ENCODE results near the gene INSIG2. TPM values are rescaled to one million over a fixed set of nuclear protein-coding genes. Genes with fewer than 3 reads are reported as not detected.
A peak's percentile ranks its signal among the peaks of the same experiment; 100 is the strongest.

The INSIG2 gene
- total RNA-seq, 1 experiment from 2014 or later, result 8.5 TPM

- H4K20me1 ChIP-seq (ENCODE audit: low read length), result no peaks in the 10 kb centered on the region
- no peaks in the 10 kb centered on the region for H3K9me3 ChIP-seq (ENCODE audit: low read length)
- no peak for DNase-seq
- H3K4me3 ChIP-seq (ENCODE audit: low read length), result no peak overlapping the region
- H3K36me3 ChIP-seq (ENCODE audit: low read depth, low read length), result no peaks in the 10 kb centered on the region
- ChIA-PET CTCF (no interaction called here), POLR2A (ENCODE audit: unreplicated experiment) (no interaction called here)
- no peak overlapping the region for H3K27ac ChIP-seq (ENCODE audit: low read length)
- no peaks in the 10 kb centered on the region for H3K79me2 ChIP-seq (ENCODE audit: low read length)
- H3K4me2 ChIP-seq (ENCODE audit: low read length), result no peak overlapping the region
- no peak overlapping the region for H2AFZ ChIP-seq (ENCODE audit: low read length)
- TF ChIP-seq EZH2 (IDR thresholded peaks at IDR 0.05; ENCODE audit: low read length, unreplicated experiment), result no peak
- TF ChIP-seq EZH2phosphoT487 (IDR thresholded peaks at IDR 0.05; ENCODE audit: borderline replicate concordance, low read length), result no peak
- TF ChIP-seq CTCF (conservative IDR thresholded peaks at IDR 0.05; ENCODE audit: low read depth, low read length), result no peak
- 0 out of 2 replicates have a peak, but pooled peaks cover 10% of the 10 kb centered on the region for H3K4me1 ChIP-seq (ENCODE audit: insufficient read depth, low read length)
- no peak for ATAC-seq
- no peaks in the 10 kb centered on the region for H3F3A ChIP-seq (ENCODE audit: low read length, unreplicated experiment)
- no peaks in the 10 kb centered on the region for H3K27me3 ChIP-seq (ENCODE audit: low read length)
- BruUV-seq (replicated peaks), result no TSS peak
- intact Hi-C loops (cut with micrococcal nuclease), result no loop called here
- H3K9me2 ChIP-seq (replicated peaks; ENCODE audit: low read length), result no peaks in the 10 kb centered on the region
- no peak overlapping the region for H3K9ac ChIP-seq (ENCODE audit: low read length)
Measured at GRCh38 chr2:118065015-118065706, 23.1 kb upstream of the INSIG2 start.

- H3K4me3 ChIP-seq (ENCODE audit: low read length), result no peak overlapping the region
- H3F3A ChIP-seq (ENCODE audit: low read length, unreplicated experiment), result no peaks in the 10 kb centered on the region
- H3K9me3 ChIP-seq (ENCODE audit: low read length), result no peaks in the 10 kb centered on the region
- DNase-seq (peak; percentile 49), ATAC-seq (no peak)
- no peaks in the 10 kb centered on the region for H3K36me3 ChIP-seq (ENCODE audit: low read depth, low read length)
- BruUV-seq (replicated peaks), result no TSS peak
- H2AFZ ChIP-seq (ENCODE audit: low read length), result no peak overlapping the region
- CTCF ChIA-PET, result no interaction called here
- H3K4me2 ChIP-seq (ENCODE audit: low read length), result no peak overlapping the region
- TF ChIP-seq EZH2phosphoT487 (IDR thresholded peaks at IDR 0.05; ENCODE audit: borderline replicate concordance, low read length) (no peak), EZH2 (IDR thresholded peaks at IDR 0.05; ENCODE audit: low read length, unreplicated experiment) (no peak)
- H3K9ac ChIP-seq (ENCODE audit: low read length), result no peak overlapping the region
- POLR2A ChIA-PET (ENCODE audit: unreplicated experiment), result no interaction called here
- H4K20me1 ChIP-seq (ENCODE audit: low read length), result no peaks in the 10 kb centered on the region
- H3K79me2 ChIP-seq (ENCODE audit: low read length), result no peaks in the 10 kb centered on the region
- H3K27ac ChIP-seq (ENCODE audit: low read length), result no peak overlapping the region
- no peaks in the 10 kb centered on the region for H3K27me3 ChIP-seq (ENCODE audit: low read length)
- H3K9me2 ChIP-seq (replicated peaks; ENCODE audit: low read length), result no peaks in the 10 kb centered on the region
- intact Hi-C loops (cut with micrococcal nuclease), result no loop called here
- 0 out of 2 replicates have a peak, but pooled peaks cover 10% of the 10 kb centered on the region for H3K4me1 ChIP-seq (ENCODE audit: insufficient read depth, low read length)
Measured at GRCh38 chr2:118065921-118066511, 22.3 kb upstream of the INSIG2 start.

GRCh38 chr2:118077636-118078247, 10.5 kb upstream of the INSIG2 start:
- H3K36me3 ChIP-seq (ENCODE audit: low read depth, low read length), result no peaks in the 10 kb centered on the region
- intact Hi-C loops (cut with micrococcal nuclease), result no loop called here
- H3K9me3 ChIP-seq (ENCODE audit: low read length), result no peaks in the 10 kb centered on the region
- no TSS peak for BruUV-seq (replicated peaks)
- ChIA-PET POLR2A (ENCODE audit: unreplicated experiment) (no interaction called here), CTCF (interaction anchor here (1.2 kb wide), 1 partner anchor 30 kb away, joined by 3 read pairs; no protein-coding TSS in a partner anchor)
- H3K27ac ChIP-seq (ENCODE audit: low read length), result no peak overlapping the region
- TF ChIP-seq EZH2phosphoT487 (IDR thresholded peaks at IDR 0.05; ENCODE audit: borderline replicate concordance, low read length) (no peak), EZH2 (IDR thresholded peaks at IDR 0.05; ENCODE audit: low read length, unreplicated experiment) (no peak), CTCF (conservative IDR thresholded peaks at IDR 0.05; ENCODE audit: low read depth, low read length) (no peak)
- no peaks in the 10 kb centered on the region for H3F3A ChIP-seq (ENCODE audit: low read length, unreplicated experiment)
- H3K4me1 ChIP-seq (ENCODE audit: insufficient read depth, low read length), result peaks cover 6% of the 10 kb centered on the region; the same call in 1 of the 2 replicates
- DNase-seq (no peak), ATAC-seq (no peak)
- no peak overlapping the region for H2AFZ ChIP-seq (ENCODE audit: low read length)
- H4K20me1 ChIP-seq (ENCODE audit: low read length), result no peaks in the 10 kb centered on the region
- no peak overlapping the region for H3K9ac ChIP-seq (ENCODE audit: low read length)
- H3K4me3 ChIP-seq (ENCODE audit: low read length), result no peak overlapping the region
- H3K9me2 ChIP-seq (replicated peaks; ENCODE audit: low read length), result no peaks in the 10 kb centered on the region
- no peaks in the 10 kb centered on the region for H3K79me2 ChIP-seq (ENCODE audit: low read length)
- no peak overlapping the region for H3K4me2 ChIP-seq (ENCODE audit: low read length)
- no peaks in the 10 kb centered on the region for H3K27me3 ChIP-seq (ENCODE audit: low read length)

Measured in PC-3 (cell line).